ENCODE data around the gene DACT2.

Gene DACT2

GRCh38 chr6:168265827-168266815, 53.5 kb downstream of the DACT2 start:
- DNase-seq (ENCODE audit: low read depth), result no peak

DNA sequence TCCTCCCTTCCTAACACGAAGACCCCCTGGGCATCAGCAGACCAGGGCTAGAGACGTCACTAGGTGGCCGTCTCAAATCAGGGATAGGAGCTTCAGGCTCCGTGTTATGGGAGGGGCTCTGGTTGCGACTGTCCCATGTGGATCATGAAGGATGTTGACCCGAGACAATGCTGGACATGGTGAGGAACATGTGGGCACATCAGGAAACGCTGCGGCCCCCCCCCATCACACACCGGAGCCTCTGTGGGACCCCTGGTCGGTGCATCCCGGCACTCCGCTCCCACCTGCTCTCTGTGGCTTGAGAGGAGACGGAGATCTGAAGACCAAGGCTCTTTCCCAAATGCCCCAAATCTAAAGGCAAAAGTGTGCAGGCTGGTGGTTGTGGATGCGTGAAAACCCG, 54.2 kb downstream of the DACT2 start:
- no peak for DNase-seq (ENCODE audit: low read depth)

GRCh38 chr6:168264593-168265335, 54.8 kb downstream of the DACT2 start:
- DNase-seq (ENCODE audit: low read depth), result no peak

DNA sequence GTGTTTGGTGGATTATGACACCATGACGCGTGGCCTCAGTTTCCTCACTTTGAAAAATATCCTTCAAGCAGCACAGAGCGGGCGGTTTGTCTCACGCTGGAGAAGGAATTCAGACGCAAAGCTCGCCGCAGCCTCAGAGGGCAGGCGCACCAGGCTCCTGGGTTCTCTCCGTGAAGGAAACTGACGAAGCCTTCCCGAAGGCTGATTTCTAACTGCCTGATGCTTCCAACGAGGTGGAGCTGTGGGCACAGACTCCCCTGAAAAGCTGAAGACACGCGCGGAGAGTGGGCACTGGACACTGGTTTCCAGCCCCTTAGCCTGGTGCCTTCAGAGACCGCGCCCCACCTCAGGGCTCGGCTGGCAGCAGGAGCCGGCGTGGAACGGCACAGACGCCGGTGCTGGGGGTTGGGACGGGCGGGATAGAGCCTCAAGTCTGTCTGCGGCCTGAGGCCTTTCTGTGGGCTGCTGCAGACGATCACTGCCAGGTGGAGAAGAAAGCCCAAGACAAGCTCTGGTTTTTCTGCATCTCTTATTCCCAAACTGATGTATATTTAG, 56.1 kb downstream of the DACT2 start:
- DNase-seq (ENCODE audit: low read depth), result no peak

DNA sequence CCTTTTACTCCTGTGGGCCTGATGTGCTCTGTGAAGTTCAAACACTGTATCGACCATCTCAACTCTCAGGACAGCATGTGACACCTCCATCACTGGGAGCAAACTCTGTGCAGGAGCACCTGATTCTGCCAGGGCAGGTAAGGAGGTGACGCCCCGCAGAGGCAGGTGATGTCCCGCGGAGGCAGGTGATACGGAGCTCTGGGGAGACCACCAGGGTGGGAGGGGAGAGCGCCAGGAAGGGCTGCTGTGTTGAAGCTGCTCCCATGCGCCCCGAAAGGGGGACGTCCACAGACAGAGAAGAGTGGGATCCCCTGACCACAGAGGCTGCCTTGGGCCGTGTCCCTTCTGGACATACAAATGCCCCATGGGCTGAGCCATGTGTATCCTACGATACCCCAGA, 58.3 kb downstream of the DACT2 start:
- DNase-seq (ENCODE audit: low read depth), result no peak

- DNase-seq (ENCODE audit: low read depth), result no peak
Measured at GRCh38 chr6:168260420-168260987, 59.1 kb downstream of the DACT2 start.

DNA sequence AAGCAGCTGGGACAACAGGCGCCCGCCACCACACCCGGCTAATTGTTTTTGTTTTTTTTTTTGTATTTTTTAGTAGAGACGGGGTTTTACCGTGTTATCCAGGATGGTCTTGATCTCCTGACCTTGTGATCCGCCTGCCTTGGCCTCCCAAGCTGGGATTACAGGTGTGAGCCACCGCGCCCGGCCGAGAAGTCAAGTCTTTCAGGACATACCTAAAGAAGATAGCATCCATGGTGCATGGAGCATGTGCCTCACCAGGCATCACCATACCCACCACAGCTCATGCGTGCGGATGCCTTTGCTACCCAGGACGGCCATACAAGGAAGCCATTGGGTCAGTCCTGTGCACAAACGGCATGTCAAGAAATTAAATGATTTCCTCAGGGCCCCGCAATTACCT, 60.8 kb downstream of the DACT2 start:
- DNase-seq (ENCODE audit: low read depth), result no peak

DNA sequence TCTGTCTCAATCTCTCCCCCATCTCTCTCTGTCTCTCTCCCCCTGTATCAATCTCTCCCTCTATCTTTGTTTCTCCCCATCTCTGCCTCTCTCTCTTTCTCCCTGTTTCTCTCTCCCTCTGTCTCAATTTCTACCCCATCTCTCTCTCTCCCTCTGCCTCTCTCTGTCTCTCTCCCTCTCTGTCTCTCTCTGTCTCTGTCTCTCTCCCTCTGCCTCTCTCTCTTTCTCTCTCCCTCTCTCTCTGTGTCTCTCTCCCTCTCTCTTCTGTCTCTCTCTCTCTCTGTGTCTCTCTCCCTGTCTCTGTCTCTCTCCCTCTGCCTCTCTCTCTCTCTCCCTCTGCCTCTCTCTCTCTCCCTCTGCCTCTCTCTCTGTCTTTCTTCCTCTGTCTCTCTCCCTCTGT, 62.6 kb downstream of the DACT2 start:
- no peak for DNase-seq (ENCODE audit: low read depth)
